Stimulated activated naive CD8-positive, alpha-beta T cell treated with anti-CD3 and anti-CD28 coated beads, Interleukin-15, Interleukin-2, amounts not matched to agents 100 U/mL and 50 U/mL, for 24 hours (primary cell): ENCODE data around the gene ANKRD65.
A peak's percentile ranks its signal among the peaks of the same experiment; 100 is the strongest.

Source experiments
- ATAC-seq: fragments of 150-1000 bp; cut with Tn5 transposase; one replicate; pipeline ENCODE4 v1.10.0; 2021
- DNase-seq: peaks from one replicate; pipeline ENCODE4 v3.0.0; 2021

Gene ANKRD65

GRCh38 chr1:1442069-1442770 is 21.1 kb upstream of the ANKRD65 start:
- ATAC-seq (no peak), DNase-seq (no peak)

- ATAC-seq = peak; percentile 68
Measured at GRCh38 chr1:1441002-1441888, 20.2 kb upstream of the ANKRD65 start.

GRCh38 chr1:1440262-1441001 is 19.4 kb upstream of the ANKRD65 start:
- DNase-seq = no peak
- no peak for ATAC-seq

More at GRCh38 chr1:1441002-1441888, 20.2 kb upstream of the ANKRD65 start:
- peak; percentile 82 for DNase-seq

GRCh38 chr1:1439546-1440261 is 18.6 kb upstream of the ANKRD65 start:
- DNase-seq (no peak), ATAC-seq (no peak)

- ATAC-seq (no peak), DNase-seq (no peak)
Measured at GRCh38 chr1:1438531-1439381, 17.7 kb upstream of the ANKRD65 start.

GRCh38 chr1:1437904-1438376 is 16.9 kb upstream of the ANKRD65 start:
- DNase-seq (no peak), ATAC-seq (no peak)

- DNase-seq = no peak
- no peak for ATAC-seq
Measured at GRCh38 chr1:1437033-1437903, 16.2 kb upstream of the ANKRD65 start.

- DNase-seq (no peak), ATAC-seq (no peak)
Measured at GRCh38 chr1:1436630-1437032, 15.6 kb upstream of the ANKRD65 start.

- no peak for DNase-seq
- no peak for ATAC-seq
Measured at GRCh38 chr1:1435911-1436629, 15.0 kb upstream of the ANKRD65 start.

- ATAC-seq = peak; percentile 47
- DNase-seq = peak; percentile 83
Measured at GRCh38 chr1:1435106-1435903, 14.2 kb upstream of the ANKRD65 start, which contains the start of gene VWA1. TSS of gene VWA1 (plus strand) at chr1:1435690. CDS start at chr1:1435749, 59 bp downstream.

- DNase-seq = no peak
- ATAC-seq = no peak
Measured at GRCh38 chr1:1434824-1435105, 13.7 kb upstream of the ANKRD65 start.

- DNase-seq (peak; percentile 48), ATAC-seq (peak; percentile 10)
Measured at GRCh38 chr1:1434131-1434823, 13.2 kb upstream of the ANKRD65 start.

GRCh38 chr1:1433804-1434130 is 12.7 kb upstream of the ANKRD65 start:
- DNase-seq (peak; percentile 80), ATAC-seq (peak; percentile 87)

- no peak for ATAC-seq
- peak; percentile 32 for DNase-seq
Measured at GRCh38 chr1:1432951-1433803, 12.1 kb upstream of the ANKRD65 start.

- DNase-seq = no peak
- no peak for ATAC-seq
Measured at GRCh38 chr1:1432274-1432950, 11.3 kb upstream of the ANKRD65 start.

GRCh38 chr1:1431845-1432273 is 10.8 kb upstream of the ANKRD65 start:
- ATAC-seq = no peak
- DNase-seq = no peak
